Neural progenitor cell (in vitro differentiated cells): Measurements from ENCODE around the gene GLTPD2. TPM values are rescaled to one million over a fixed set of nuclear protein-coding genes. Genes with fewer than 3 reads are reported as not detected.

Source experiments
- DNase-seq: peaks from one replicate; pipeline ENCODE4 v3.0.0-alpha.2; 2016; ENCODE audit warnings: low spot score
- H2AFZ ChIP-seq: fragments of 200-600 bp; sonication (generic); replicated peaks from 2 replicates; pipeline ENCODE4 v1.6.1; 2016; ENCODE audit warnings: antibody characterized with exemption
- H3F3A ChIP-seq: fragments of 200-600 bp; sonication (generic); 2 replicates; pipeline ENCODE4 v1.6.1; 2016; ENCODE audit warnings: antibody characterized with exemption, low read depth
- H3K27ac ChIP-seq: fragments of 200-600 bp; sonication (generic); 2 replicates; pipeline ENCODE4 v1.5.1; 2016; ENCODE audit warnings: mild to moderate bottlenecking
- H3K27me3 ChIP-seq: fragments of 200-600 bp; sonication (generic); 2 replicates; pipeline ENCODE4 v1.6.1; 2016; ENCODE audit warnings: mild to moderate bottlenecking, moderate library complexity
- H3K36me3 ChIP-seq: fragments of 200-600 bp; sonication (generic); 2 replicates; pipeline ENCODE4 v1.5.1; 2016
- H3K4me1 ChIP-seq: fragments of 200-600 bp; sonication (generic); 2 replicates; pipeline ENCODE4 v1.6.1; 2016; ENCODE audit warnings: mixed run types
- H3K4me2 ChIP-seq: fragments of 200-600 bp; sonication (generic); 2 replicates; pipeline ENCODE4 v1.6.1; 2016
- H3K4me3 ChIP-seq: fragments of 200-600 bp; sonication (generic); 2 replicates; pipeline ENCODE4 v1.5.1; 2016
- H3K79me2 ChIP-seq: fragments of 200-600 bp; sonication (generic); 2 replicates; pipeline ENCODE4 v1.6.1; 2016; ENCODE audit warnings: low read depth
- H3K9ac ChIP-seq: fragments of 200-600 bp; sonication (generic); 2 replicates; pipeline ENCODE4 v1.6.1; 2016
- H3K9me3 ChIP-seq: fragments of 200-600 bp; sonication (generic); 2 replicates; pipeline ENCODE4 v1.5.1; 2016; ENCODE audit warnings: low read depth
- H4K20me1 ChIP-seq: fragments of 200-600 bp; sonication (generic); 2 replicates; pipeline ENCODE4 v1.6.1; 2016; ENCODE audit warnings: low read depth
- H3K27ac Mint-ChIP-seq: 3 replicates; pipeline ENCODE4 v1.8.0; 2021; ENCODE audit warnings: mixed read lengths
- H3K27me3 Mint-ChIP-seq: 2 replicates; pipeline ENCODE4 v1.8.0; 2022; ENCODE audit warnings: low read depth, mild to moderate bottlenecking, inconsistent platforms, moderate library complexity, mixed read lengths; ENCODE audit not compliant: insufficient read depth
- H3K36me3 Mint-ChIP-seq: 3 replicates; pipeline ENCODE4 v1.8.0; 2021; ENCODE audit warnings: mixed read lengths
- H3K4me1 Mint-ChIP-seq: 3 replicates; pipeline ENCODE4 v1.8.0; 2021; ENCODE audit warnings: mixed read lengths
- H3K4me3 Mint-ChIP-seq: 3 replicates; pipeline ENCODE4 v1.8.0; 2021; ENCODE audit warnings: mild to moderate bottlenecking, moderate library complexity, mixed read lengths
- H3K9me3 Mint-ChIP-seq: 3 replicates; pipeline ENCODE4 v1.8.0; 2020; ENCODE audit warnings: mixed read lengths
- CTCF ChIP-seq: fragments of 200-600 bp; sonication (generic); IDR thresholded peaks from 2 replicates; pipeline ENCODE4 v1.5.1; 2017; ENCODE audit warnings: antibody characterized with exemption, mild to moderate bottlenecking
- EZH2 ChIP-seq: fragments of 200-600 bp; sonication (generic); IDR thresholded peaks from 2 replicates; pipeline ENCODE4 v1.6.1; 2017; ENCODE audit warnings: antibody characterized with exemption, mild to moderate bottlenecking, moderate library complexity
- EZH2phosphoT487 ChIP-seq: fragments of 200-600 bp; sonication (generic); IDR thresholded peaks from 2 replicates; pipeline ENCODE4 v1.6.1; 2017; ENCODE audit warnings: antibody characterized with exemption
- total RNA-seq: library from RNA; depleted of rRNA; stranded (reverse); fragments of >200 nt; gene quantifications from 2 replicates; pipeline ENCODE4 v1.2.3, GENCODE V29; 2015; ENCODE audit warnings: low replicate concordance

GLTPD2 gene
- total RNA-seq, 1 donor from 2014 or later, result not detected

- Histone ChIP-seq H4K20me1 (no peaks in the 10 kb centered on the region), H3F3A (peaks cover 11% of the 10 kb centered on the region), H3K27me3 (peaks cover 6% of the 10 kb centered on the region), H3K4me2 (no peak overlapping the region), H2AFZ (no peak overlapping the region), H3K4me1 (peaks cover 10% of the 10 kb centered on the region), H3K79me2 (no peaks in the 10 kb centered on the region), H3K4me3 (no peak overlapping the region), H3K9me3 (no peaks in the 10 kb centered on the region), H3K27ac (no peak overlapping the region), H3K9ac (no peak overlapping the region), H3K36me3 (no peaks in the 10 kb centered on the region)
- H3K4me3 Mint-ChIP-seq, result no peak overlapping the region
- H3K27ac Mint-ChIP-seq, result no peak overlapping the region
- peaks cover 18% of the 10 kb centered on the region for H3K36me3 Mint-ChIP-seq
- H3K4me1 Mint-ChIP-seq, result peaks cover 18% of the 10 kb centered on the region
- peak; percentile 13 for DNase-seq
- no peaks in the 10 kb centered on the region for H3K9me3 Mint-ChIP-seq
- no peak for TF ChIP-seq CTCF
- TF ChIP-seq EZH2, result no peak
- TF ChIP-seq EZH2phosphoT487, result no peak
- peaks cover 4% of the 10 kb centered on the region for H3K27me3 Mint-ChIP-seq
Measured at GRCh38 chr17:4810696-4811290, 22.0 kb downstream of the GLTPD2 start.

GRCh38 chr17:4811471-4811870 is 22.7 kb downstream of the GLTPD2 start:
- Histone ChIP-seq H3K4me1 (peaks cover 5% of the 10 kb centered on the region), H4K20me1 (no peaks in the 10 kb centered on the region), H2AFZ (no peak overlapping the region), H3K36me3 (no peaks in the 10 kb centered on the region), H3K4me2 (no peak overlapping the region), H3K9ac (no peak overlapping the region), H3K79me2 (no peaks in the 10 kb centered on the region), H3K4me3 (no peak overlapping the region), H3K27ac (no peak overlapping the region), H3F3A (peaks cover 4% of the 10 kb centered on the region), H3K9me3 (no peaks in the 10 kb centered on the region), H3K27me3 (peaks cover under 1% of the 10 kb centered on the region)
- DNase-seq, result no peak
- TF ChIP-seq EZH2phosphoT487, result no peak
- no peak for TF ChIP-seq CTCF
- no peak for TF ChIP-seq EZH2
- Mint-ChIP-seq H3K27me3 (peaks cover 4% of the 10 kb centered on the region), H3K4me1 (peaks cover 13% of the 10 kb centered on the region), H3K36me3 (peaks cover 18% of the 10 kb centered on the region), H3K27ac (no peak overlapping the region), H3K4me3 (no peak overlapping the region), H3K9me3 (peaks cover 2% of the 10 kb centered on the region)

GRCh38 chr17:4812690-4813089 is 23.9 kb downstream of the GLTPD2 start:
- DNase-seq, result no peak
- no peak for TF ChIP-seq CTCF
- peaks cover 3% of the 10 kb centered on the region for H3F3A ChIP-seq
- H3K79me2 ChIP-seq, result no peaks in the 10 kb centered on the region
- no peaks in the 10 kb centered on the region for H3K36me3 ChIP-seq
- H3K4me1 Mint-ChIP-seq, result peaks cover 11% of the 10 kb centered on the region
- peaks cover 21% of the 10 kb centered on the region for H3K36me3 Mint-ChIP-seq
- H3K27ac ChIP-seq, result no peak overlapping the region
- H4K20me1 ChIP-seq, result no peaks in the 10 kb centered on the region
- no peak overlapping the region for H3K27ac Mint-ChIP-seq
- H3K4me3 ChIP-seq, result no peak overlapping the region
- H3K4me1 ChIP-seq, result peaks cover 4% of the 10 kb centered on the region
- no peaks in the 10 kb centered on the region for H3K9me3 ChIP-seq
- H3K9me3 Mint-ChIP-seq, result peaks cover 2% of the 10 kb centered on the region
- H3K4me2 ChIP-seq, result no peak overlapping the region
- H2AFZ ChIP-seq, result no peak overlapping the region
- H3K27me3 Mint-ChIP-seq, result peaks cover 7% of the 10 kb centered on the region
- H3K4me3 Mint-ChIP-seq, result no peak overlapping the region
- H3K27me3 ChIP-seq, result no peaks in the 10 kb centered on the region
- no peak overlapping the region for H3K9ac ChIP-seq
